Measurements from ENCODE around the gene LMF1. TPM values are rescaled to one million over a fixed set of nuclear protein-coding genes. Genes with fewer than 3 reads are reported as not detected.

The LMF1 gene
- total RNA-seq, 2 experiments from 2014 or later = 9.5 to 12.2 TPM

DNA sequence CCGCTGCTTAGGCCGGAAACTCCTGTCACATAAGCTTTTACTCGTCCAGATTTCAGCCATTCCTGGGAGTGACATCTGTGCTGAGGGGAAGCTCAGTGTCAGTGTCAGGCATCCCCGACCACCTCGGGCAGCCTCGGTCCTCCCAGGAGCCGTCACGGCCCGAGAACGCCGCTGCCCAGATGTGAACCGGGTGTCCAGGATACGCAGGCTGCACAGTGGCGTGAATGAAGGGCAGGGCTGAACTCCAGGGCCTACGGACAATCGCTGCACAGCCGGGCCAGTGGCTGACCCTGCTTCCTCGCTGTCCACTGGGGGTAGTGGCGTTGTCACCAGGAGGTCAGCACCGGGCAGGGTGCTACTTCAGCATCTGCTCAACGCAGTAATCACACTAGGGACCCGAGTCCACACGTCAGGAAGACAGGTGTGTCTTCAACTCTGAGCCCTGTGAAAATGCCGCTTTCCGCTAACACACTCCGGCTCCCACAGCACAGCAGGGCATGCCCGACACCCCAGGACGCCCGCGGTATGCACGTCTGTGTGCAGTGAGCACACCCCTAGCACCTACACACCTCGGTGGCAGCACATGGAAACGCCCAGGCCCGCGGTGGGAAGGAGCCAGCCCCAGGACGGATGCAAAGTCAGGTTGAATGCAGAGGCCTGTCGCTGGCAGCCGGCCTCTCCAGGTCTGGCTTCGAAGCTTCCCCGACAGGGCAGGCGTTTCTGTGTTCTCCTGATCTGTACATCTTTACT lies 3.1 kb downstream of the LMF1 start:
- Mint-ChIP-seq H3K4me1 (peaks cover 45% of the 10 kb centered on the region), H3K9me3 (ENCODE audit: low read depth) (peaks cover 3% of the 10 kb centered on the region), H3K36me3 (ENCODE audit: low read depth) (peaks cover 36% of the 10 kb centered on the region), H3K4me3 (no peak overlapping the region), H3K27me3 (no peaks in the 10 kb centered on the region), H3K27ac (peak overlapping the region; percentile 63)
- ATAC-seq = no peak
- DNase-seq = no peak
- ChIA-PET CTCF (interaction anchor here (0.6 kb wide), 1 partner anchor 98 kb away, joined by 3 read pairs; no protein-coding TSS in a partner anchor), POLR2A (interaction anchor here (0.6 kb wide), 1 partner anchor 14 kb away, joined by 3 read pairs; the partner anchor contains the start of gene SOX8)
- intact Hi-C loops (cut with DNase I, micrococcal nuclease) = no loop called here

DNA sequence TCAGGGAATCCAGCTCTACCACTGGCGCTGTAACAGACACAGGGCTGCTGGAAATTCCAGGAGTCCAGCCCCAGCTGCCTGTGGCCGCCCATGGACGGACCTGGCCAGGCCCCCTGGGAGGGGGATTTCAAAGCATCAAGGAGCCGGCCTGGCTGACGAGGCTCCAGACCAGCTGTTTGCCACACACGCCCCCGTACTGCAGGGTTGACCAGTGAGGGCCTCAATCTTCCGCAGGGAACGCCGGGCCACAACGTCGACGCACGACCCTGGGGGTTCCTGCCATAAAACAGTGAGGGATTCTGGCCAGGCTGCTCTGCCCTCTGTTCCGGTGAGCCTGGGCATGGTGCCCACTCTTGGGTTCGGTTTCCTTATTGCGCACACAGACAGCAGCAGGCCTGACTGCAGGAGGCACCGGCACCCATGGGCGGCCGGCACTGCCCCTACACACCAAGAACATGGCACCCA lies 3.7 kb downstream of the LMF1 start:
- peaks cover 3% of the 10 kb centered on the region for H3K9me3 Mint-ChIP-seq (ENCODE audit: low read depth)
- H3K4me3 Mint-ChIP-seq = no peak overlapping the region
- ChIA-PET POLR2A (no interaction called here), CTCF (interaction anchor here (0.6 kb wide), 1 partner anchor 98 kb away, joined by 3 read pairs; no protein-coding TSS in a partner anchor)
- H3K27ac Mint-ChIP-seq = no peak overlapping the region
- DNase-seq = no peak
- peaks cover 50% of the 10 kb centered on the region for H3K4me1 Mint-ChIP-seq
- no peaks in the 10 kb centered on the region for H3K27me3 Mint-ChIP-seq
- peaks cover 36% of the 10 kb centered on the region for H3K36me3 Mint-ChIP-seq (ENCODE audit: low read depth)
- intact Hi-C loops (cut with DNase I, micrococcal nuclease) = no loop called here
- ATAC-seq = no peak

DNA sequence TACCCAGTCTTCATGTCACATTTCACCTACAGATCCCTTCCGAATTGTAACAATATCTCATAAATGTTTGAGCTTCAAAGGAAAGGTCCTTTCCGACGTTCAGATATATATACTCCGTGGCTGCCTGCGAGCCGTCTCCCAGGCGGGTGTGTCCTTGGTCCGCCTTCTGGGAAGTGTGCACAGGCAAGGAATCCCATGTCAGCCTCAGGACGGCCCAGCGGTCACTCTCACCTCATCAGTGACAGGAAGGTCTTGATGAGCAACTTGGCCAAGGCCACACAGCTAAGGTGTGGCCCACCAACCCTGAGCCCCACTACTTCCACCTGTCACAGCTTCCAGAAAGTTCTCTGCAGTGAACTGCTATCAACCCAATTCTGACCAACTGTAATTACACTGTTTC lies 4.3 kb downstream of the LMF1 start:
- Mint-ChIP-seq H3K27ac (no peak overlapping the region), H3K4me3 (no peak overlapping the region), H3K27me3 (no peaks in the 10 kb centered on the region), H3K9me3 (ENCODE audit: low read depth) (peaks cover 3% of the 10 kb centered on the region), H3K36me3 (ENCODE audit: low read depth) (peaks cover 36% of the 10 kb centered on the region), H3K4me1 (peaks cover 50% of the 10 kb centered on the region)
- CTCF ChIA-PET = no interaction called here
- intact Hi-C loops (cut with DNase I, micrococcal nuclease) = no loop called here
- DNase-seq = no peak
- ATAC-seq = no peak
- POLR2A ChIA-PET = no interaction called here

DNA sequence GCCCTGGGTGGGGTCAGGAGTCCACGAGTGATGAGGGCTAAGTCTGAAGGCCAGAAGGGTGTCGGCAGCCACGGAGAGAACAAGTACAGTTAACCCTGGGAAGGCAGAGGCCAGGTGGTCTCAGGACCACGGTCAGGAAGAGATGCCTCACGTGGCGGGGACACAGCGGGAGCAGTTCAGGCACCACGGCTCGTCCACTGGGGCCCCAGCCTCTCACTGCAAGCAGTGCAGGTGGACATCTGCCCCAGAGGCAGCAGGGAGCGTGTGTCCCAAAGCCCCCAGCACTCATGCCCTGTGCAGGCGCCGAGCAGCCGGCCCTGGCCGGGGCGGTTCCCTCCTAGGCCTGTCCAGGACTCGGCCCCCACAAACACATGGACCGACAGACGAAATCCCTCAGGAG lies 4.7 kb downstream of the LMF1 start:
- Mint-ChIP-seq H3K4me3 (no peak overlapping the region), H3K27ac (no peak overlapping the region), H3K27me3 (no peaks in the 10 kb centered on the region), H3K9me3 (ENCODE audit: low read depth) (peaks cover 3% of the 10 kb centered on the region), H3K36me3 (ENCODE audit: low read depth) (peaks cover 36% of the 10 kb centered on the region), H3K4me1 (peaks cover 50% of the 10 kb centered on the region)
- DNase-seq = no peak
- CTCF ChIA-PET = interaction anchor here (1.5 kb wide), 1 partner anchor 137 kb away, joined by 3 read pairs; no protein-coding TSS in a partner anchor
- ATAC-seq = no peak
- POLR2A ChIA-PET = no interaction called here
- intact Hi-C loops (cut with DNase I, micrococcal nuclease) = no loop called here

DNA sequence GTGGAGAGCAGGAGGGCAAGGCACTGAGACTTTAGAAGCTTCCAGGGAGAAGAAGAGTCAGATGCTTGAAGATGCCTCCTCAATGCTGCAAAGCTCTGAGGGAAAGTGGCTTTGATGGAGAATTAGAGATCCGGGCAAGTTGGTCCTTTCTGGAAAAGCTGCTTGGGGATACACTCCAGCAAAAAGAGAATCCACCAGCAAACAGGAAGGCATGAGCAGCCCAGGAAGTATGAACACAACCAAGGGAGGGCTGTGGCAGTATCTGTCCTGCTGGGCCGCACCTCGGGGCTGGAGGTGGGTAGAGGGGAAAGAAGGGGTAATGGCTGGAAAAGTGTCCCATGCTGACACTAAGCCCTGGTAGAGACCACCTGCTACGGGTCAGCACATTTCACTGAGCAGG lies 5.3 kb downstream of the LMF1 start:
- POLR2A ChIA-PET = no interaction called here
- Mint-ChIP-seq H3K27ac (peak overlapping the region; percentile 99), H3K4me1 (peaks cover 50% of the 10 kb centered on the region), H3K27me3 (no peaks in the 10 kb centered on the region), H3K4me3 (no peak overlapping the region), H3K36me3 (ENCODE audit: low read depth) (peaks cover 36% of the 10 kb centered on the region), H3K9me3 (ENCODE audit: low read depth) (peaks cover 3% of the 10 kb centered on the region)
- DNase-seq = no peak
- no peak for ATAC-seq
- intact Hi-C loops (cut with DNase I, micrococcal nuclease) = no loop called here
- CTCF ChIA-PET = interaction anchor here (1.5 kb wide), 1 partner anchor 138 kb away, joined by 3 read pairs; no protein-coding TSS in a partner anchor

DNA sequence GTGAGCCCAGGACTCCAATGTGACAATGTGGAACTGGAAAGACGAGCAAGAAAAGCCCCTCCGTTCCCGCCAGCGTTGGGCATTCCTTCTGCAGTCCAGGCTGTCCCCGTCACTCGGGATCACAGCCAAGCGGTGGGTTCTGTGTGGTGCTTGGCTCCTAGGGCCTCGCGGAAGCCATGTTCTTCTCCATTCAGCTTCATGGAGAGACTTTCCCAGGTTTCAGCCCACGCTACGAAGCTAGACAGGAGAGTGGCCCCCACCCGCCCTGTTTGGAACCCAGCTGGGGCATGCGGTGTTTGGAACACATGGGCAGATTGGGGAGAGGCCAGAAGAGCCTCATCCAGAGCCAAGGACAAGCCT lies 5.8 kb downstream of the LMF1 start:
- Mint-ChIP-seq H3K9me3 (ENCODE audit: low read depth) (peaks cover 3% of the 10 kb centered on the region), H3K27ac (peak overlapping the region; percentile 99), H3K4me3 (peak overlapping the region; percentile 62), H3K27me3 (no peaks in the 10 kb centered on the region), H3K4me1 (peaks cover 50% of the 10 kb centered on the region), H3K36me3 (ENCODE audit: low read depth) (peaks cover 36% of the 10 kb centered on the region)
- ChIA-PET POLR2A (interaction anchor here (1.1 kb wide), 1 partner anchor 33 kb away, joined by 4 read pairs; no protein-coding TSS in a partner anchor), CTCF (interaction anchor here (0.7 to 1.8 kb wide), 5 partner anchors 38 to 270 kb away, joined by 3 to 5 read pairs (median 3); no protein-coding TSS in a partner anchor)
- ATAC-seq = no peak
- no peak for DNase-seq
- intact Hi-C loops (cut with DNase I, micrococcal nuclease) = no loop called here

DNA sequence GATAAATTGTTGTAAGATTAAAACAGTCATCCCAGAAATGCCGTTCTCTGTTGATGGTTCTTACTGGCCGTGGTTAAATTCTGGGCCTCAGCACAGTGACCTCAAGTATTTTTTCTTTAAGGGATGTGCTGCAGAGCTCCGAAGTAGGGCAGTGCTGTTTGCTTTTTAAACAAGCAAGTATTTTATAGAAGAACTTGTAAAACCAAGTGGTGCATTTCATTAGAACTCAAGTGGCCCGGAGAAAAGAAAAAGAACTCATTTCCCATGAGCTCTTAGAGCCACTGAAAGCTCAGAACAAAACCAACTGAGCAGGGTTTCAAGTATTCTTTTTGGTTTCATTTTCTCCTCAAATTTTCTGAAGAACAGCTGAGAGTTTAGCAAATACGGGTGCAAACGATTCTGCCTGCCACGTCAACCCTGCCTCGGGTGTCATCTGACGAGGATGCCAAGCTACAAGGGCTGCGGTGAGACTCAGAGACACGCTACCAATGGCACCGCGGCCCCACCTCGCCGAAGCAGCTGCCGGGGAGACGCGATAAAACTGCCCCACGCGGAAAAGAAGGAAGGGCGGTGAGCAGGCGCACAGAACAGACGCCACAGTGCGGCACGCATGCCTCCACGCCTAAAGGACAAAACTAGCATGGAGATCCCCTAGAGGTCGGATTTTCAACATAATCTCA lies 6.3 kb downstream of the LMF1 start:
- Mint-ChIP-seq H3K27ac (peak overlapping the region; percentile 99), H3K27me3 (no peaks in the 10 kb centered on the region)
- DNase-seq = peak; percentile 84

DNA sequence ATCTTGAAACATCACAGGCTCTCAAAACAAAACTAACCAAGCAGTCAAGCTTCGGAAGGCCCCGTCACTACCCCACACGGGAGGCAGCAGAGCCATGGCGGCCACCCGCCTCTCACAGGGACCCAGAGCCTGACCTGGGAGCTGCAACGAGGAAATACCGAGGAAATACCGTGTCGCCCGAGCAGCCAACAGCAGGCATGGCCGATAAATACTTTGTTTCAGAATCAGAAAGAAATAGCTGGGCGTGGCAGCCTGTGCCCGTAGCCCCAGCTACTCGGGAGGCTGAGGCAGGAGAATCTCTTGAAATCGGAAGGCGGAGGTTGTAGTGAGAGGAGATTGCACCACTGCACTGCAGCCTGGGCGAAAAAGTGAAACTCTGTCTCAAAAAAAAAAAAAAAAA lies 6.9 kb downstream of the LMF1 start:
- ATAC-seq (peak; percentile 40), DNase-seq (peak; percentile 46)
- no peaks in the 10 kb centered on the region for H3K27me3 Mint-ChIP-seq
- peaks cover 33% of the 10 kb centered on the region for H3K36me3 Mint-ChIP-seq (ENCODE audit: low read depth)
- H3K4me1 Mint-ChIP-seq = peaks cover 43% of the 10 kb centered on the region
- POLR2A ChIA-PET = interaction anchor here (0.6 to 1.1 kb wide), 4 partner anchors 25 to 1939 kb away, joined by 4 read pairs; no protein-coding TSS in a partner anchor
- peak overlapping the region; percentile 62 for H3K4me3 Mint-ChIP-seq
- H3K9me3 Mint-ChIP-seq (ENCODE audit: low read depth) = peaks cover 3% of the 10 kb centered on the region
- CTCF ChIA-PET = interaction anchor here (0.6 to 1.8 kb wide), 4 partner anchors 10 to 92 kb away, joined by 3 to 5 read pairs (median 3); no protein-coding TSS in a partner anchor
- H3K27ac Mint-ChIP-seq = peak overlapping the region; percentile 99
- intact Hi-C loops (cut with DNase I, micrococcal nuclease) = loop anchor here in 1 of 2 experiments (5.0 kb wide), 1 partner anchor 38 kb away; no protein-coding TSS in a partner anchor

More for the DNA sequence above, 6.3 kb downstream of the LMF1 start:
- CTCF ChIA-PET = interaction anchor here (0.7 to 1.8 kb wide), 5 partner anchors 39 to 270 kb away, joined by 3 to 5 read pairs (median 3); no protein-coding TSS in a partner anchor
- Mint-ChIP-seq H3K9me3 (ENCODE audit: low read depth) (peaks cover 3% of the 10 kb centered on the region), H3K36me3 (ENCODE audit: low read depth) (peaks cover 35% of the 10 kb centered on the region), H3K4me3 (peak overlapping the region; percentile 62), H3K4me1 (peaks cover 46% of the 10 kb centered on the region)
- intact Hi-C loops (cut with DNase I, micrococcal nuclease) = loop anchor here in 1 of 2 experiments (5.0 kb wide), 1 partner anchor 38 kb away; no protein-coding TSS in a partner anchor
- ATAC-seq = peak; percentile 92
- POLR2A ChIA-PET = interaction anchor here (0.6 to 1.1 kb wide), 2 partner anchors 33 to 230 kb away, joined by 4 read pairs; no protein-coding TSS in a partner anchor

DNA sequence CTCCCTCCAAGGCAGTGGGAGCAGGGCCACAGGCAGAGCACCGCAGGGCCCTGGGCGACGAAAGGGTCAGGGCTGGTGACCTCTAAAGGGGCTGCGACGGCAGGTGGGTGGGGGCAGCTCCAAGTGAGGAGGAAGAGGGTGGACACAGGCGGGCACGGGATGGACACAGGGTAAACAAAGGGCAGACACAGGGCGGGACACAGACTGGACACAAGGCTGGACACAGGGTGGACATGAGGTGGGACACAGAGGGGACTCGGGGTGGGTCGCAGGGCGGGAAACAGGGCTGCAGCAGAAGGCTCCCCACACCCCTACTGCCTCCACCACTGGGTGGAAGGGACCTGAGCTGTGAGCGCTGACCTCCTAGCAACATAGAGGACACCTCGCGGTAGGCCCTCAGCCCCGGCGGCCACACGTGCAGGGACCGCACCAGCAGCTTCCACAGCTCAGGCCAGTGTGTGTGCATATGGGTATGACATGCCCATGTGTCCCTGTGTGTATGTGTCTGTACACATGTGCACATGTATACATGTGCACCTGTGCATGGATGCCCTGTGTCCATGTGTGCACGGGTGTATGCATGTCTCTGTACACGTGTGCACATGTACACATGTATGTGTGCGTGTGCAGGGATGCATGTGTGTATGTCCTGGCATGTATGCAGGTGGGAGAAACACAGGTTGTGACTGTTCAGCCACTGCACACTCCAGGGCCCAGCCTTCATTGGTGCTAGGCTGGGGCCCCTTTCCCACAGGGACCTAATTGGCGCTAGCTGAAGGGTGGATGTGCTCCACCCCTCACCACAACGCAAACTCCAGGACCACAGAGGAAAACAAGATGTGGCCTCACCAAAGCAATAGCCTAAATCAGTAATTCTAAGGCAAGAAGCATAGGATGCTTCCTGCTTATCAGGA lies 7.6 kb downstream of the LMF1 start:
- Mint-ChIP-seq H3K4me1 (peaks cover 35% of the 10 kb centered on the region), H3K4me3 (peak overlapping the region; percentile 62), H3K9me3 (ENCODE audit: low read depth) (peaks cover 3% of the 10 kb centered on the region), H3K27me3 (no peaks in the 10 kb centered on the region), H3K36me3 (ENCODE audit: low read depth) (peaks cover 26% of the 10 kb centered on the region), H3K27ac (peak overlapping the region; percentile 99)
- ATAC-seq (peak; percentile 25), DNase-seq (no peak)
- ChIA-PET CTCF (interaction anchor here (0.6 to 1.8 kb wide), 2 partner anchors 9 to 40 kb away, joined by 3 to 5 read pairs; no protein-coding TSS in a partner anchor), POLR2A (interaction anchor here (0.6 to 0.7 kb wide), 2 partner anchors 26 to 1940 kb away, joined by 4 read pairs; no protein-coding TSS in a partner anchor)
- intact Hi-C loops (cut with DNase I, micrococcal nuclease) = loop anchor here in 1 of 2 experiments (5.0 kb wide), 1 partner anchor 39 kb away; no protein-coding TSS in a partner anchor

DNA sequence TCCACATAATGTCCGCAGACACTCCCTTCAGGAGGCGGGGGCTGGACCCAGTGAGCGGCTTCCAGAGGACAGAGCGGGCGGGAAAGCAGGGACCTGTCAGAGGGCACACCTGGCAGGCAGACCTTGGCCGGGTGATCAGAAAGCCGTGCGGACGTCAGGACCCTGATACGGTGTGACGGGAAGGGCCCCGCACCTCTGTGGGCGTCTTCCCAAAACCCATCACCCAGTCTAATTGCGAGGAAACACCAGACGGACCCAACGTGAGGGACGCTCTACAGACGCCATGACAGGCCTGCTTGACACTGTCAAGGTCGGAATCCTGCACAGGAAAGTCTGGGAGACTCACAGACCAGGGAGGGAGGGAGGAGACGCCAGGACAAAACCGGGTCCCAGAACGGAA lies 8.4 kb downstream of the LMF1 start:
- peaks cover 3% of the 10 kb centered on the region for H3K9me3 Mint-ChIP-seq (ENCODE audit: low read depth)
- ChIA-PET POLR2A (no interaction called here), CTCF (no interaction called here)
- DNase-seq = no peak
- H3K4me1 Mint-ChIP-seq = peaks cover 35% of the 10 kb centered on the region
- H3K36me3 Mint-ChIP-seq (ENCODE audit: low read depth) = peaks cover 23% of the 10 kb centered on the region
- H3K27me3 Mint-ChIP-seq = no peaks in the 10 kb centered on the region
- ATAC-seq = no peak
- no peak overlapping the region for H3K27ac Mint-ChIP-seq
- H3K4me3 Mint-ChIP-seq = no peak overlapping the region
- intact Hi-C loops (cut with DNase I, micrococcal nuclease) = loop anchor here in 1 of 2 experiments (5.0 kb wide), 1 partner anchor 40 kb away; no protein-coding TSS in a partner anchor
